ENCODE results near the gene EPB41L1. TPM values are rescaled to one million over a fixed set of nuclear protein-coding genes. Genes with fewer than 3 reads are reported as not detected.

The EPB41L1 gene
- total and polyA plus RNA-seq, 2 experiments from 2014 or later: 24.1 to 48.7 TPM

DNA sequence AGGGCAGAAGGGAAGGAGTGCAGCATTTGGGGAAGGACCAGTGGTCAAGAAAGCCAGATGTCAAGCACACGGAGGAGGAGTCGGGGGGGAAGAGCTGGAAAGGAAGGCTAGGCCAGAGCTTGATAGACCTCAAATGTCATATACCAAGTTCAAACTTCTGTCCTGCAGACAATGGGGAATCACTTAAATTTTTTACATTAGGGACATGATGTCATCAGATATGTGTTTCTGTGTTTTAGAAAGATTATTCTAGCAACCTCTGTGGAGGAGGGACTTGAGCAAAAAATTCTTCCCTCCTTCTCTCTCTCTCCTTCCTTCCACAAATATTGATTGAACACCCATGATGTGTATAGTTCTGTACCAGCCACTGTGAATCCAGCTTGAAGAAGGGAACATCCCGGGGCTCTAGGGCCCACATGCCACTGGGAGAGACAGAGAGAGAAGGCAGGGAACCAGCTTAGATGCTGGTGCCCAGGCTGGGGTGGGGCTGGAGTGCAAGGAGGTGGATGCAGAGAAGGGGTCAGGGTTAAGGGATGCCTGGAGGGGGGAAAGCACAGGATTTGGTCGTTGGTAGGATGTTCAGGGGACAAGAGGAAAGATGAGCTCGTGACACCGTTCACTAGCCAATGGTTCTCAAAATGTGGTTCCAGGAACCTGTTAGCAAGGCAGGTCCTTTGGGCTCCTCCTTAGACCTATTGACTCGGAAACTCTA, 61.9 kb downstream of the EPB41L1 start:
- Histone ChIP-seq H3K9me2 (ENCODE audit: insufficient read depth) (no peaks in the 10 kb centered on the region), H2AFZ (no peak overlapping the region), H3K4me2 (no peak overlapping the region), H3K36me3 (ENCODE audit: insufficient read depth) (no peaks in the 10 kb centered on the region), H3K27ac (ENCODE audit: low read depth) (no peak overlapping the region), H3K27me3 (ENCODE audit: insufficient read depth) (no peaks in the 10 kb centered on the region), H4K20me1 (replicated peaks; ENCODE audit: insufficient read depth) (no peaks in the 10 kb centered on the region; the same call in 1 of the 2 replicates), H3F3A (replicated peaks; ENCODE audit: low read depth) (no peaks in the 10 kb centered on the region), H3K79me2 (replicated peaks; ENCODE audit: insufficient read depth) (no peaks in the 10 kb centered on the region), H3K4me1 (ENCODE audit: insufficient read depth) (no peaks in the 10 kb centered on the region), H3K4me3 (no peak overlapping the region)
- peaks cover 9% of the 10 kb centered on the region for H3K4me1 Mint-ChIP-seq
- DNase-seq (ENCODE audit: low spot score) (no peak), ATAC-seq (no peak)
- TF ChIP-seq POLR2AphosphoS5 (IDR thresholded peaks at IDR 0.05; ENCODE audit: low read depth) (no peak), JUNB (IDR thresholded peaks at IDR 0.05; ENCODE audit: unreplicated experiment) (no peak), ETS1 (IDR thresholded peaks at IDR 0.05) (no peak), EZH2 (IDR thresholded peaks at IDR 0.05; ENCODE audit: low read depth, unreplicated experiment) (no peak), NANOG (IDR thresholded peaks at IDR 0.05; ENCODE audit: borderline replicate concordance) (no peak), ZNF114 (CRISPR knock-in tag; IDR thresholded peaks at IDR 0.05) (no peak), CREB1 (CRISPR knock-in tag; IDR thresholded peaks at IDR 0.05; ENCODE audit: low read depth) (no peak), ZNF331 (CRISPR knock-in tag; IDR thresholded peaks at IDR 0.05; ENCODE audit: low read depth) (no peak), EZH2phosphoT487 (IDR thresholded peaks at IDR 0.05; ENCODE audit: unreplicated experiment) (no peak), STAT1 (IDR thresholded peaks at IDR 0.05; ENCODE audit: unreplicated experiment) (no peak)
- TF ChIP-seq, protein P1, sequence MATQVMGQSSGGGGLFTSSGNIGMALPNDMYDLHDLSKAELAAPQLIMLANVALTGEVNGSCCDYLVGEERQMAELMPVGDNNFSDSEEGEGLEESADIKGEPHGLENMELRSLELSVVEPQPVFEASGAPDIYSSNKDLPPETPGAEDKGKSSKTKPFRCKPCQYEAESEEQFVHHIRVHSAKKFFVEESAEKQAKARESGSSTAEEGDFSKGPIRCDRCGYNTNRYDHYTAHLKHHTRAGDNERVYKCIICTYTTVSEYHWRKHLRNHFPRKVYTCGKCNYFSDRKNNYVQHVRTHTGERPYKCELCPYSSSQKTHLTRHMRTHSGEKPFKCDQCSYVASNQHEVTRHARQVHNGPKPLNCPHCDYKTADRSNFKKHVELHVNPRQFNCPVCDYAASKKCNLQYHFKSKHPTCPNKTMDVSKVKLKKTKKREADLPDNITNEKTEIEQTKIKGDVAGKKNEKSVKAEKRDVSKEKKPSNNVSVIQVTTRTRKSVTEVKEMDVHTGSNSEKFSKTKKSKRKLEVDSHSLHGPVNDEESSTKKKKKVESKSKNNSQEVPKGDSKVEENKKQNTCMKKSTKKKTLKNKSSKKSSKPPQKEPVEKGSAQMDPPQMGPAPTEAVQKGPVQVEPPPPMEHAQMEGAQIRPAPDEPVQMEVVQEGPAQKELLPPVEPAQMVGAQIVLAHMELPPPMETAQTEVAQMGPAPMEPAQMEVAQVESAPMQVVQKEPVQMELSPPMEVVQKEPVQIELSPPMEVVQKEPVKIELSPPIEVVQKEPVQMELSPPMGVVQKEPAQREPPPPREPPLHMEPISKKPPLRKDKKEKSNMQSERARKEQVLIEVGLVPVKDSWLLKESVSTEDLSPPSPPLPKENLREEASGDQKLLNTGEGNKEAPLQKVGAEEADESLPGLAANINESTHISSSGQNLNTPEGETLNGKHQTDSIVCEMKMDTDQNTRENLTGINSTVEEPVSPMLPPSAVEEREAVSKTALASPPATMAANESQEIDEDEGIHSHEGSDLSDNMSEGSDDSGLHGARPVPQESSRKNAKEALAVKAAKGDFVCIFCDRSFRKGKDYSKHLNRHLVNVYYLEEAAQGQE (IDR thresholded peaks at IDR 0.05; ENCODE audit: unreplicated experiment): no peak
- TF ChIP-seq, protein P2, sequence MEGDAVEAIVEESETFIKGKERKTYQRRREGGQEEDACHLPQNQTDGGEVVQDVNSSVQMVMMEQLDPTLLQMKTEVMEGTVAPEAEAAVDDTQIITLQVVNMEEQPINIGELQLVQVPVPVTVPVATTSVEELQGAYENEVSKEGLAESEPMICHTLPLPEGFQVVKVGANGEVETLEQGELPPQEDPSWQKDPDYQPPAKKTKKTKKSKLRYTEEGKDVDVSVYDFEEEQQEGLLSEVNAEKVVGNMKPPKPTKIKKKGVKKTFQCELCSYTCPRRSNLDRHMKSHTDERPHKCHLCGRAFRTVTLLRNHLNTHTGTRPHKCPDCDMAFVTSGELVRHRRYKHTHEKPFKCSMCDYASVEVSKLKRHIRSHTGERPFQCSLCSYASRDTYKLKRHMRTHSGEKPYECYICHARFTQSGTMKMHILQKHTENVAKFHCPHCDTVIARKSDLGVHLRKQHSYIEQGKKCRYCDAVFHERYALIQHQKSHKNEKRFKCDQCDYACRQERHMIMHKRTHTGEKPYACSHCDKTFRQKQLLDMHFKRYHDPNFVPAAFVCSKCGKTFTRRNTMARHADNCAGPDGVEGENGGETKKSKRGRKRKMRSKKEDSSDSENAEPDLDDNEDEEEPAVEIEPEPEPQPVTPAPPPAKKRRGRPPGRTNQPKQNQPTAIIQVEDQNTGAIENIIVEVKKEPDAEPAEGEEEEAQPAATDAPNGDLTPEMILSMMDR (conservative IDR thresholded peaks at IDR 0.05; ENCODE audit: low read depth in 2 of 2): no peak
- TF ChIP-seq, protein P3, sequence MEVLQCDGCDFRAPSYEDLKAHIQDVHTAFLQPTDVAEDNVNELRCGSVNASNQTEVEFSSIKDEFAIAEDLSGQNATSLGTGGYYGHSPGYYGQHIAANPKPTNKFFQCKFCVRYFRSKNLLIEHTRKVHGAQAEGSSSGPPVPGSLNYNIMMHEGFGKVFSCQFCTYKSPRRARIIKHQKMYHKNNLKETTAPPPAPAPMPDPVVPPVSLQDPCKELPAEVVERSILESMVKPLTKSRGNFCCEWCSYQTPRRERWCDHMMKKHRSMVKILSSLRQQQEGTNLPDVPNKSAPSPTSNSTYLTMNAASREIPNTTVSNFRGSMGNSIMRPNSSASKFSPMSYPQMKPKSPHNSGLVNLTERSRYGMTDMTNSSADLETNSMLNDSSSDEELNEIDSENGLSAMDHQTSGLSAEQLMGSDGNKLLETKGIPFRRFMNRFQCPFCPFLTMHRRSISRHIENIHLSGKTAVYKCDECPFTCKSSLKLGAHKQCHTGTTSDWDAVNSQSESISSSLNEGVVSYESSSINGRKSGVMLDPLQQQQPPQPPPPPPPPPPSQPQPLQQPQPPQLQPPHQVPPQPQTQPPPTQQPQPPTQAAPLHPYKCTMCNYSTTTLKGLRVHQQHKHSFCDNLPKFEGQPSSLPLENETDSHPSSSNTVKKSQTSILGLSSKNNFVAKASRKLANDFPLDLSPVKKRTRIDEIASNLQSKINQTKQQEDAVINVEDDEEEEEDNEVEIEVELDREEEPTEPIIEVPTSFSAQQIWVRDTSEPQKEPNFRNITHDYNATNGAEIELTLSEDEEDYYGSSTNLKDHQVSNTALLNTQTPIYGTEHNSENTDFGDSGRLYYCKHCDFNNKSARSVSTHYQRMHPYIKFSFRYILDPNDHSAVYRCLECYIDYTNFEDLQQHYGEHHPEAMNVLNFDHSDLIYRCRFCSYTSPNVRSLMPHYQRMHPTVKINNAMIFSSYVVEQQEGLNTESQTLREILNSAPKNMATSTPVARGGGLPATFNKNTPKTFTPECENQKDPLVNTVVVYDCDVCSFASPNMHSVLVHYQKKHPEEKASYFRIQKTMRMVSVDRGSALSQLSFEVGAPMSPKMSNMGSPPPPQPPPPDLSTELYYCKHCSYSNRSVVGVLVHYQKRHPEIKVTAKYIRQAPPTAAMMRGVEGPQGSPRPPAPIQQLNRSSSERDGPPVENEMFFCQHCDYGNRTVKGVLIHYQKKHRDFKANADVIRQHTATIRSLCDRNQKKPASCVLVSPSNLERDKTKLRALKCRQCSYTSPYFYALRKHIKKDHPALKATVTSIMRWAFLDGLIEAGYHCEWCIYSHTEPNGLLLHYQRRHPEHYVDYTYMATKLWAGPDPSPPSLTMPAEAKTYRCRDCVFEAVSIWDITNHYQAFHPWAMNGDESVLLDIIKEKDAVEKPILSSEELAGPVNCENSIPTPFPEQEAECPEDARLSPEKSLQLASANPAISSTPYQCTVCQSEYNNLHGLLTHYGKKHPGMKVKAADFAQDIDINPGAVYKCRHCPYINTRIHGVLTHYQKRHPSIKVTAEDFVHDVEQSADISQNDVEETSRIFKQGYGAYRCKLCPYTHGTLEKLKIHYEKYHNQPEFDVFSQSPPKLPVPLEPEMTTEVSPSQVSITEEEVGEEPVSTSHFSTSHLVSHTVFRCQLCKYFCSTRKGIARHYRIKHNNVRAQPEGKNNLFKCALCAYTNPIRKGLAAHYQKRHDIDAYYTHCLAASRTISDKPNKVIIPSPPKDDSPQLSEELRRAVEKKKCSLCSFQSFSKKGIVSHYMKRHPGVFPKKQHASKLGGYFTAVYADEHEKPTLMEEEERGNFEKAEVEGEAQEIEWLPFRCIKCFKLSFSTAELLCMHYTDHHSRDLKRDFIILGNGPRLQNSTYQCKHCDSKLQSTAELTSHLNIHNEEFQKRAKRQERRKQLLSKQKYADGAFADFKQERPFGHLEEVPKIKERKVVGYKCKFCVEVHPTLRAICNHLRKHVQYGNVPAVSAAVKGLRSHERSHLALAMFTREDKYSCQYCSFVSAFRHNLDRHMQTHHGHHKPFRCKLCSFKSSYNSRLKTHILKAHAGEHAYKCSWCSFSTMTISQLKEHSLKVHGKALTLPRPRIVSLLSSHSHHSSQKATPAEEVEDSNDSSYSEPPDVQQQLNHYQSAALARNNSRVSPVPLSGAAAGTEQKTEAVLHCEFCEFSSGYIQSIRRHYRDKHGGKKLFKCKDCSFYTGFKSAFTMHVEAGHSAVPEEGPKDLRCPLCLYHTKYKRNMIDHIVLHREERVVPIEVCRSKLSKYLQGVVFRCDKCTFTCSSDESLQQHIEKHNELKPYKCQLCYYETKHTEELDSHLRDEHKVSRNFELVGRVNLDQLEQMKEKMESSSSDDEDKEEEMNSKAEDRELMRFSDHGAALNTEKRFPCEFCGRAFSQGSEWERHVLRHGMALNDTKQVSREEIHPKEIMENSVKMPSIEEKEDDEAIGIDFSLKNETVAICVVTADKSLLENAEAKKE (CRISPR knock-in tag; IDR thresholded peaks at IDR 0.05): no peak
- no peaks in the 10 kb centered on the region for H3K9me3 Mint-ChIP-seq
- 0 out of 3 replicates have a peak, but pooled peaks cover 2% of the 10 kb centered on the region for H3K36me3 Mint-ChIP-seq (ENCODE audit: low read depth)
- H3K4me3 Mint-ChIP-seq: no peak overlapping the region
- H3K27ac Mint-ChIP-seq: no peak overlapping the region
- no peaks in the 10 kb centered on the region for H3K27me3 Mint-ChIP-seq (ENCODE audit: insufficient read depth, low read depth, poor library complexity)
